HG03565 (cell line): ENCODE measurements around the gene CHMP2A.
A peak's percentile ranks its signal among the peaks of the same experiment; 100 is the strongest.
"Not testable (repeated sequence)": the region's sequence is repeated elsewhere in the genome, so short reads cannot be mapped to it uniquely, and the experiment has no call there.

Source experiments
- ATAC-seq: cut with Tn5 transposase; IDR thresholded peaks from one replicate; pipeline ENCODE4 v1.9.1; 2021; ENCODE audit warnings: mild to moderate bottlenecking, moderate library complexity; ENCODE audit not compliant: unreplicated experiment

CHMP2A gene

GRCh38 chr19:58513694-58514563 lies 41.0 kb downstream of the CHMP2A start:
- peak; percentile 69 for ATAC-seq

GRCh38 chr19:58513213-58513693 lies 41.7 kb downstream of the CHMP2A start:
- ATAC-seq: no peak

GRCh38 chr19:58511353-58512208 lies 43.3 kb downstream of the CHMP2A start, which contains the start of gene SLC27A5:
TSS of gene SLC27A5 (minus strand) at chr19:58511992. CDS start at chr19:58511955, 37 bp downstream.
- ATAC-seq: no peak

GRCh38 chr19:58510084-58510862 lies 44.6 kb downstream of the CHMP2A start:
- ATAC-seq: no peak

- ATAC-seq: no peak
These were observed 45.2 kb downstream of the CHMP2A start for GRCh38 chr19:58509731-58510083.

- ATAC-seq: not testable (repeated sequence)
These were observed 47.2 kb downstream of the CHMP2A start for GRCh38 chr19:58507602-58508223.
